ENCODE measurements around the gene SLC26A6. TPM values are rescaled to one million over a fixed set of nuclear protein-coding genes. Genes with fewer than 3 reads are reported as not detected.

The SLC26A6 gene
- total RNA-seq, 4 donors from 2014 or later, result 7.7 to 9.4 (median 9.0) TPM

GRCh38 chr3:48599509-48600285 is 35.6 kb downstream of the SLC26A6 start:
- 79 to 81% methylated on average over 9 to 10 of the region's 12 CpGs for WGBS, 2 donors
- Histone ChIP-seq H3K9me3 (no peaks in the 10 kb centered on the region), H3K27me3 (peaks cover 0 to 10% (median 0%) of the 10 kb centered on the region in 4 donors), H3K4me1 (peaks cover 46 to 78% (median 54%) of the 10 kb centered on the region in 3 donors), H3K36me3 (peaks cover 40 to 68% (median 51%) of the 10 kb centered on the region in 3 donors), H3K27ac (peak overlapping the region; percentile 82 to 90 (median 89)), H3K4me3 (no peak overlapping the region)
- DNase-seq, result no peak
- TF ChIP-seq CTCF (IDR thresholded peaks at IDR 0.05), result no peak
- TF ChIP-seq POLR2A (IDR thresholded peaks at IDR 0.05), result no peak
- intact Hi-C loops (cut with DNase I), result no loop called here

DNA sequence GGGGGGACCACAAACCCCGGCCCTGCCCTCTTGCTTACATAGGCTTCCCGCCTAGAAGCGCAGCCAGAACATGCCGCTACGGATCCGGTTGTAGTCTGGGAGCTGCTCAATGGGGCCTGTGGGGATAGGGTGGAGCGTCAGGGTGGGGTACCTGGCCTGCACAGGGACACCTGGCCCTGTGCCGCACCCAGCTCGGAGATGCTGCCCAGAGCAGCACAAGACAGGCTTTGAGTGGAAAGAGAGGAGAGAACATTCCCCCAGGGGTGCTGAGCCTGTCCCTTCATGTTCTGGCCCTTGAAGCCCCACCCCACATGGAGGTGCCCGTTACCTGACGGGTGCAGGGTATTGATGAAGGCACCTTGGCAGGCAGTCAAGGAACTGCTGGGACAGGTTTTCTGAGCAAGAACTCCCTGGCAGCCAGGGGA is 36.2 kb downstream of the SLC26A6 start:
- peaks cover 49 to 84% (median 60%) of the 10 kb centered on the region in 3 donors for H3K4me1 ChIP-seq
- peaks cover 0 to 16% (median 0%) of the 10 kb centered on the region in 4 donors for H3K27me3 ChIP-seq
- intact Hi-C loops (cut with DNase I), result no loop called here
- H3K9me3 ChIP-seq, result no peaks in the 10 kb centered on the region
- TF ChIP-seq POLR2A (IDR thresholded peaks at IDR 0.05) (no peak), CTCF (IDR thresholded peaks at IDR 0.05) (no peak)
- H3K4me3 ChIP-seq, result no peak overlapping the region
- no peak for DNase-seq
- H3K36me3 ChIP-seq, result peaks cover 34 to 62% (median 46%) of the 10 kb centered on the region in 3 donors
- peak overlapping the region; percentile 82 to 90 (median 89) for H3K27ac ChIP-seq
- WGBS, 2 donors, result 22 to 76% methylated on average over 3 to 7 of the region's 11 CpGs

DNA sequence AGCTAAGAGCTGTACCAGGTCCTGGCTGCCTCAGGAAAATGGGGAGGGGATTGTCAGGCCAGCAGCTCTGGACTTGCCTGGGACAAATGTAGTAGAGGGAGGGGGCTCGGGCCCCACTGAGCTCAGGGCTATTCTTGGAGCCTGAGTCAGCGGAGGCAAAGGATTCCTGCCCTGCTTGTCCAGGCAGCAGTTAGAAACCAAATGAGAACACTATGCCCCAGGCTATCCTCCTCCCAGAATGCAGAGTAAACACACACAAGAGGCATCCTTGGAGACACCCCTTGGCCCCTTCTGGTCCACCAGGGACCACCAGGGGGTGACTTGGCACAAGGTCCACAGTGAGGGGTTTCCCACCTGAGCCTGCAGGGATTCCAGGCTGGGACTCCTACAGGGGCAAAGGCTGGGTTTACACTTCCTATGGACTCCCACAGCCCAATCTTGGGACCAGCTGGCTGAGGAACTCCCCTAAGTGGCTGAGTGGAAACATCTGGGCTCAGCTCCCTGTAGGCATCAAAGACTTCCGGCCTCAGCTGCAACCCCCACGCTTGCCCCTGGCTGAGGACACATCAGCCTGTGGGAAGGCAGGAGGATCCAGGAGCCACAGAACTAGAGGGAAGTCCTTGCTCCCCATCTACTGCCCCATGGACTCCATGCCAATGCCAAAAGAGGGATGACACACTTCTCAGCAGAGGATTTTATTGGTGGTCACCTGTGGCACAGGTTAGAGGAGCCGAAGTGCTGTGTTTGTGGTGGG is 36.8 kb downstream of the SLC26A6 start:
- H3K27ac ChIP-seq, result peak overlapping the region; percentile 82 to 90 (median 89)
- no peak for DNase-seq
- H3K27me3 ChIP-seq, result peaks cover 0 to 20% (median 0%) of the 10 kb centered on the region in 4 donors
- H3K9me3 ChIP-seq, result no peaks in the 10 kb centered on the region
- WGBS, 2 donors, result 29 to 40% methylated on average over 1 to 3 of the region's 5 CpGs
- intact Hi-C loops (cut with DNase I), result no loop called here
- TF ChIP-seq POLR2A (IDR thresholded peaks at IDR 0.05) (no peak), CTCF (IDR thresholded peaks at IDR 0.05) (no peak)
- H3K4me1 ChIP-seq, result peaks cover 54 to 90% (median 66%) of the 10 kb centered on the region in 3 donors
- peaks cover 28 to 56% (median 40%) of the 10 kb centered on the region in 3 donors for H3K36me3 ChIP-seq
- peak overlapping the region in 1 of 4 donors; percentile 4 for H3K4me3 ChIP-seq

- peaks cover 54 to 100% (median 69%) of the 10 kb centered on the region in 3 donors for H3K4me1 ChIP-seq
- no peak for TF ChIP-seq POLR2A (IDR thresholded peaks at IDR 0.05)
- TF ChIP-seq CTCF (IDR thresholded peaks at IDR 0.05), result no peak
- H3K27ac ChIP-seq, result peak overlapping the region; percentile 82 to 90 (median 89)
- intact Hi-C loops (cut with DNase I), result no loop called here
- no peak for DNase-seq
- H3K27me3 ChIP-seq, result peaks cover 0 to 28% (median 0%) of the 10 kb centered on the region in 4 donors
- H3K9me3 ChIP-seq, result no peaks in the 10 kb centered on the region
- H3K36me3 ChIP-seq, result peaks cover 19 to 50% (median 29%) of the 10 kb centered on the region in 3 donors
- H3K4me3 ChIP-seq, result no peak overlapping the region
- WGBS, 2 donors, result 79 to 81% methylated on average over 6 of the region's 6 CpGs
These were observed 37.9 kb downstream of the SLC26A6 start for GRCh38 chr3:48597408-48597800.

All from esophagus squamous epithelium (tissue), 5 donors.